Activated CD4-positive, alpha-beta T cell treated with anti-CD3 and anti-CD28 coated beads, Interleukin-2, amount 10 ng/mL, durations not matched to agents 7 days and 5 days (primary cell): Measurements from ENCODE around the gene MRPS7. TPM values are rescaled to one million over a fixed set of nuclear protein-coding genes. Genes with fewer than 3 reads are reported as not detected.
A peak's percentile ranks its signal among the peaks of the same experiment; 100 is the strongest.
"Not testable (repeated sequence)": the region's sequence is repeated elsewhere in the genome, so short reads cannot be mapped to it uniquely, and the experiment has no call there.

Experiments used
- CTCF ChIA-PET: fragments of 350-600 bp; sonication (Branson Sonifier 250); formaldehyde crosslinking; loops from one replicate; lab custom pipeline; 2021; ENCODE audit warnings: antibody characterized with exemption; lab: Charles Lee
- POLR2A ChIA-PET: fragments of 350-600 bp; sonication (Branson Sonifier 250); formaldehyde crosslinking; loops from one replicate; lab custom pipeline; 2021; ENCODE audit warnings: antibody characterized with exemption; lab: Charles Lee
- DNase-seq: peaks from one replicate; pipeline ENCODE4 v3.0.0-alpha.2; 2020
- H3K27ac Mint-ChIP-seq: one replicate; pipeline ENCODE4 v1.8.0; 2021; ENCODE audit warnings: mild to moderate bottlenecking, moderate library complexity, mixed read lengths
- H3K27me3 Mint-ChIP-seq: one replicate; pipeline ENCODE4 v1.8.0; 2021; ENCODE audit warnings: mixed read lengths
- H3K36me3 Mint-ChIP-seq: one replicate; pipeline ENCODE4 v1.8.0; 2021; ENCODE audit warnings: low read depth, mixed read lengths
- H3K4me1 Mint-ChIP-seq: one replicate; pipeline ENCODE4 v1.8.0; 2021; ENCODE audit warnings: mixed read lengths
- H3K4me3 Mint-ChIP-seq: one replicate; pipeline ENCODE4 v1.8.0; 2021; ENCODE audit warnings: mild to moderate bottlenecking, moderate library complexity, mixed read lengths
- H3K9me3 Mint-ChIP-seq: one replicate; pipeline ENCODE4 v1.8.0; 2021; ENCODE audit warnings: mixed read lengths
- total RNA-seq, 2 experiments: library from RNA; stranded (reverse); gene quantifications; one replicate each; pipeline ENCODE4 v1.2.3, GENCODE V29; 2021

The MRPS7 gene
- total RNA-seq, 2 experiments from 2014 or later = 35.4 to 38.2 TPM

DNA sequence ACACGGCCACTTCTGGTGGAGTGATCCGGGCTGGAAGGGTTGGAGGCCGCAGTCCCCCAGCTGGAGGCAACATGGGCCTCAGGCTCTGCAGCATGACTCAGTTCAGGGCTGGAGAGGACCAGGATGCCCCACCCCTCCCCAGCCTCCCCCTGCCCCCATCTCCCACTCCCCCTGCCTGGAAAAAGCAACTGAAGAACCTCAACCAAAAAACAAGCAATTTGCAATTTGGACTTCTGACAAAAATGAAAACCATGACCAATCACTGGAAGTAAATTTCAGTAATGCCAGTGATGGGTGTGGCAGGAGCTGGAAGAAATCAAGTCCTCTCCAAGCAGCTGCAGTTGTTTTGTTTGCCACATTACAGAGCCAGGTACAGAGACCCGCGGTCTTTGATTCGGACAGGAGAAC, 16.0 kb downstream of the MRPS7 start:
- Mint-ChIP-seq H3K4me1 (peaks cover 13% of the 10 kb centered on the region), H3K27ac (no peak overlapping the region), H3K27me3 (no peaks in the 10 kb centered on the region), H3K9me3 (no peaks in the 10 kb centered on the region), H3K36me3 (peaks cover 18% of the 10 kb centered on the region), H3K4me3 (no peak overlapping the region)
- CTCF ChIA-PET = interaction anchor here (1.4 to 2.1 kb wide), 2 partner anchors 11 to 17 kb away, joined by 4 to 14 read pairs; partner anchors contain the start of genes GGA3, MRPS7 and SLC25A19
- DNase-seq = no peak
- POLR2A ChIA-PET = interaction anchor here (0.5 kb wide), 1 partner anchor 86 kb away, joined by 3 read pairs; no protein-coding TSS in a partner anchor

DNA sequence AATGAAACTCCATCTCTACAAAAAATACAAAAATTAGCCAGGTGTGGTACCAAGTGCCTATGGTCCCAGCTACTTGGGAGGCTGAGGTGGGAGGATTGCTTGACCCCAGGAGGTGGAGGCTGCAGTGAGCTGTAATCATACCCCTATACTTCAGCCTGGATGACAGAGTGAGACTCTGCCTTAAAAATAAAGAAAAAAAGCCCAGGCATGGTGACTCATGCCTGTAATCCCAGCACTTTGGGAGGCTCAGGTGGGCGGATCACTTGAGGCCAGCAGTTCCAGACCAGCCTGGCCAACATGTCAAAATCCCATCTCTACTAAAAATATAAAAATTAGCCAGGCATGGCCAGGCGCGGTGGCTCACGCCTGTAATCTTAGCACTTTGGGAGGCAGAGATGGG, 18.5 kb downstream of the MRPS7 start:
- peaks cover 15% of the 10 kb centered on the region for H3K36me3 Mint-ChIP-seq
- CTCF ChIA-PET = interaction anchor here (1.1 to 4.5 kb wide), 2 partner anchors 9 to 18 kb away, joined by 4 to 35 read pairs; partner anchors contain the start of gene MIF4GD
- DNase-seq, H3K4me3 Mint-ChIP-seq, H3K9me3 Mint-ChIP-seq, H3K27me3 Mint-ChIP-seq, H3K4me1 Mint-ChIP-seq, H3K27ac Mint-ChIP-seq, POLR2A ChIA-PET: not testable (repeated sequence)

DNA sequence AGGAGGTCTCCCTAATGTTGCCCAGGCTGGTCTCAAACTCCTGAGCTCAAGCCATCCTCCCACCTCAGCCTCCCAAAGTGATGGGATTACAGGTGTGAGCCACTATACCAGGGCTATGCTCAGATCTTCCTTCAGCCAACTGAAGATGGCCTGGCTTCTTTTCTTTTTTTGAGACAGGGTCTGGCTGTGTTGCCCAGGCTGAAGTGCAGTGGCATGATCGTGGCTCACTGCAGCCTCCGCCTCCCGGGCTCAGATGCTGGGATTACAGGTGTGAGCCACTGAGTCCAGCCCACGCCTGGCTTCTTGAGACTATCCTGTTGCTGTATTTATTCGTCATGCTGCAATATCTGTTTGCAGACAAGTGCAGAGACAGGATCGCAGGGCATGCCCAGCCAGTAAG, 23.4 kb downstream of the MRPS7 start:
- Mint-ChIP-seq H3K27ac (no peak overlapping the region), H3K9me3 (no peaks in the 10 kb centered on the region), H3K4me3 (no peak overlapping the region), H3K27me3 (no peaks in the 10 kb centered on the region), H3K36me3 (peaks cover 17% of the 10 kb centered on the region), H3K4me1 (peaks cover 16% of the 10 kb centered on the region)
- DNase-seq = no peak
- POLR2A ChIA-PET = no interaction called here
- CTCF ChIA-PET = interaction anchor here (0.7 to 3.7 kb wide), 3 partner anchors 14 to 468 kb away, joined by 3 to 27 read pairs (median 3); partner anchors contain the start of gene MIF4GD

DNA sequence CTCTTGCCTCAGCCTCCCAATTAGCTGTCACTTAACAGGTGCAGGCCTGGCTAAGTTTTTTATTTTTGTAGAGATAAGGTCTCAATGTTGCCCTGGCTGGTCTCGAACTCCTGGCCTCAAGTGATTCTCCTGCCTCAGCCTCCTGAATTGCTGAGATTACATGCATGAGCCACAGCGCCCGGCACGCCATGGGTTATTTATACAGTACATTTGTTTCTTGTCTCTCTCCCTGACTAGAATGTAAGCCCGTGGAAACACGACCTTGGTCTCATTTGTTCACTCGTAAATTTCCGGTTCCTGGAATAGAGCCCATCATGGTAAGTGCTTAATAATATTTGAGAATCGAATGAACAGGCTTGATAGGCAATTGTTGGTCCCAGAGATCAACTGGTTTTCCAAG, 25.5 kb downstream of the MRPS7 start:
- Mint-ChIP-seq H3K4me1 (peaks cover 21% of the 10 kb centered on the region), H3K4me3 (peak overlapping the region; percentile 25), H3K27ac (peak overlapping the region; percentile 100), H3K9me3 (no peaks in the 10 kb centered on the region), H3K36me3 (peaks cover 17% of the 10 kb centered on the region), H3K27me3 (no peaks in the 10 kb centered on the region)
- DNase-seq = no peak
- CTCF ChIA-PET = interaction anchor here (1.1 to 3.7 kb wide), 2 partner anchors 16 to 47 kb away, joined by 3 to 27 read pairs; partner anchors contain the start of gene MIF4GD
- POLR2A ChIA-PET = no interaction called here

DNA sequence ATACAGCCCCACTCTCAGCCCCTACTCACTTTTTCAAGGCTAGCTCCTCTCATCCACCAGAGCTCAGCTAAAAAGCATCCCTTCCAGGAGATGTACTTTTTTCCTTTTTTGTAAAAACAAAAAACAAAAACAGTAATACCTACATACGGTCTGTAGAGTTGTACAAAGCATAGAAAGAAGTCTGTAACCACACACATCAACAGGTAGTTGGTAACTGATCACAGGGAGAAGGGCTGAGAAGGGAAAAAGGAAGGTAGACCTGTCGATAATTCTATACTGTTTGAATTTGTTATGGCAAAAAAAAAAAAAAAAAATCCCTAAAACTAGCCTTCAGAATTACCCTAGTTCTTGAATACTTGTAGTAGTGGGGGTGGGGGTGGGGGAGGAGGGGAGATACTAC, 26.7 kb downstream of the MRPS7 start:
- no peaks in the 10 kb centered on the region for H3K9me3 Mint-ChIP-seq
- H3K27ac Mint-ChIP-seq = peak overlapping the region; percentile 100
- DNase-seq = no peak
- CTCF ChIA-PET = interaction anchor here (0.6 to 3.0 kb wide), 9 partner anchors 9 to 235 kb away, joined by 3 to 50 read pairs (median 3); partner anchors contain the start of genes GGA3 and MIF4GD
- H3K4me1 Mint-ChIP-seq = peaks cover 21% of the 10 kb centered on the region
- H3K36me3 Mint-ChIP-seq = peaks cover 15% of the 10 kb centered on the region
- POLR2A ChIA-PET = interaction anchor here (1.8 kb wide), 1 partner anchor 18 kb away, joined by 20 read pairs; the partner anchor contains the start of gene MIF4GD
- no peaks in the 10 kb centered on the region for H3K27me3 Mint-ChIP-seq
- H3K4me3 Mint-ChIP-seq = peak overlapping the region; percentile 98

DNA sequence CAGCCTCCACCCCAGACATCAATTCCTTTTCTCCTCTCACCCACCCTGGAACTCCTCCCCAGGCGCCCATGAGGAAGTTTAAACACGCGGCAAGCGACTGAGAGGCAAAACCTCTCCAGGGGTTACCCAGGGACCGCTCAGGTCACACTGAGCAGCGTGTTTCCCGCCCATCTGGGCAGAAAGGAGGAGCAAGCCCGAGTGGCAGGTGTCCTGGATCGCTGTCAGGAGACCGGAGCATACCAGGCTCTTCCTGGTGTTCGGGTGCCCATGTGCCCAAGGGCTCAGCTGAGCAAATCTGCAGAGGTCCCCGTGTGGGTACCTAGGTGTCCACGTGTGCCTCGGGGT, 27.1 kb downstream of the MRPS7 start:
- Mint-ChIP-seq H3K9me3 (no peaks in the 10 kb centered on the region), H3K36me3 (peaks cover 11% of the 10 kb centered on the region), H3K27me3 (no peaks in the 10 kb centered on the region), H3K27ac (peak overlapping the region; percentile 100), H3K4me1 (peaks cover 21% of the 10 kb centered on the region), H3K4me3 (peak overlapping the region; percentile 98)
- peak; percentile 62 for DNase-seq
- ChIA-PET CTCF (interaction anchor here (0.6 to 3.0 kb wide), 12 partner anchors 9 to 235 kb away, joined by 3 to 50 read pairs (median 4); partner anchors contain the start of genes GGA3 and MIF4GD), POLR2A (interaction anchor here (0.7 to 1.8 kb wide), 5 partner anchors 14 to 124 kb away, joined by 3 to 20 read pairs (median 7); partner anchors contain the start of gene MIF4GD)

DNA sequence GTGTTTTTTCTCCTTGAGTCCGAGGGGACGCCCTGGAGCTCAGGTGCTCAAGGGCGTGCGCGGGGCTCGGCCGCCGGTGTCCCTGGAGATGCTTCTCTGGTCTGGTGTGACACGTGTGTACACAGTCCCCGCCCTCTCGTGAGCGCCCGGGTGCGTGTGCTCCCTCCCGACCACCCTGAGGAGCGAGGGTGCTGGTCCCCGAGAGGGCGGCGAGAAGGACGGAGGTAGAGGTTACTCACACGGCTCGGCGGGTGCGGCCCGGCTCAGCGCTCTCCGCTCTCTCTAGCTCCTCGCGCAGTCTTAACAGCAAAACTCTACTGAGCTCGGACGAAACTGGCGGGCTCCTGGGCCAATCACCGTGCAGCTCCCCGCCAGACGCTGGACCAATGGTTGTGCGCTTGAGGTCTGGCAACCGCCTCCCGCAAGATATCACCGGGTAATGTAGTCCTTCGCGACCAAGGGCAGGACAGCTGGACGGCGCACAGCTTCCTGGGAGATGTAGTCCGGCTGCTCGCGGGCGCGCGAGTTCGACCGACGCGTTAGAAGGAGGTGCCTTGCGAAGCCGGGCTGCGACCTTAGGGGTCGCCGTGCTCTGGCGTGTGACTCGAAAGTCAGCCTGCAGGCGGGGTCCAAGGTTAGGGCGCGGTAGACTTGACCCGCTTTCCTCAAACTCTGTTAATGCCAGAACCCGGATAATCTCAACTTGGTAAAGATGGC, 27.6 kb downstream of the MRPS7 start, which contains the start of gene SLC25A19:
SLC25A19 (minus strand) TSS at position 319 of the 717 bp plus-strand sequence. CDS start 2,669 bp downstream, outside the sequence.
- CTCF ChIA-PET = interaction anchor here (0.6 to 3.0 kb wide), 14 partner anchors 8 to 235 kb away, joined by 3 to 50 read pairs (median 4); partner anchors contain the start of genes GGA3, MIF4GD and MRPS7
- Mint-ChIP-seq H3K4me3 (peak within 1 kb of the TSS; percentile 98), H3K36me3 (peaks cover 10% of the 10 kb centered on the region), H3K27me3 (no peaks in the 10 kb centered on the region), H3K4me1 (peaks cover 22% of the 10 kb centered on the region), H3K9me3 (no peaks in the 10 kb centered on the region), H3K27ac (peak within 1 kb of the TSS; percentile 100)
- DNase-seq = peak; percentile 99
- POLR2A ChIA-PET = interaction anchor here (0.7 to 1.8 kb wide), 5 partner anchors 15 to 123 kb away, joined by 3 to 20 read pairs (median 7); partner anchors contain the start of gene MIF4GD

DNA sequence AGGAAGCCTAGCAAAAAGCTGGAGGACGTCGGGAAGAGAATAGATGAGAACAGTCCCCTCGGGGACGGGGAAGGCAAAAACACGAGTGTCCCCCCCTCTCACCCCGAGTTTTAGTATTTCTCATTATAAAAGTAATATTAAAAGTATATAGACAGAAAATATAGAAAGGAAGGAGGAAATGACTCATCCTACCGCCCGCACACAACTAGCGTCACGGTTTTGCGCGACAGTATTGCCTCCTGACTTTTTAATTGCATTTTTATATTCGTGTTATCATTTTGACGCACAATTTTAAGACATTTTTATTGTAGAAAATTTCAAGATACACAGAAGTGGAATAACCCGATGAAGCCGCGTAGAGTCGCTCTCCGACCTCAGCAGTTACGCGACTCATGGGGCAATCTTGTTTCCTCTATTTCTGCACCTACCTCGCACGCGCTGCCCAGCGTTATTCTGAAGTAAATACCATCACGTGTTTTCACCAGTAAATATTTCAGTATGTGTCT, 28.2 kb downstream of the MRPS7 start:
- ChIA-PET CTCF (interaction anchor here (0.6 to 3.0 kb wide), 14 partner anchors 12 to 1187 kb away, joined by 3 to 50 read pairs (median 4); partner anchors contain the start of genes GGA3, MIF4GD and MRPS7), POLR2A (interaction anchor here (0.7 to 1.8 kb wide), 5 partner anchors 15 to 263 kb away, joined by 3 to 20 read pairs (median 5); partner anchors contain the start of gene MIF4GD)
- peak overlapping the region; percentile 98 for H3K4me3 Mint-ChIP-seq
- H3K4me1 Mint-ChIP-seq = peaks cover 24% of the 10 kb centered on the region
- peak overlapping the region; percentile 100 for H3K27ac Mint-ChIP-seq
- H3K36me3 Mint-ChIP-seq = peaks cover 8% of the 10 kb centered on the region
- H3K9me3 Mint-ChIP-seq = no peaks in the 10 kb centered on the region
- H3K27me3 Mint-ChIP-seq = no peaks in the 10 kb centered on the region
- peak; percentile 73 for DNase-seq

DNA sequence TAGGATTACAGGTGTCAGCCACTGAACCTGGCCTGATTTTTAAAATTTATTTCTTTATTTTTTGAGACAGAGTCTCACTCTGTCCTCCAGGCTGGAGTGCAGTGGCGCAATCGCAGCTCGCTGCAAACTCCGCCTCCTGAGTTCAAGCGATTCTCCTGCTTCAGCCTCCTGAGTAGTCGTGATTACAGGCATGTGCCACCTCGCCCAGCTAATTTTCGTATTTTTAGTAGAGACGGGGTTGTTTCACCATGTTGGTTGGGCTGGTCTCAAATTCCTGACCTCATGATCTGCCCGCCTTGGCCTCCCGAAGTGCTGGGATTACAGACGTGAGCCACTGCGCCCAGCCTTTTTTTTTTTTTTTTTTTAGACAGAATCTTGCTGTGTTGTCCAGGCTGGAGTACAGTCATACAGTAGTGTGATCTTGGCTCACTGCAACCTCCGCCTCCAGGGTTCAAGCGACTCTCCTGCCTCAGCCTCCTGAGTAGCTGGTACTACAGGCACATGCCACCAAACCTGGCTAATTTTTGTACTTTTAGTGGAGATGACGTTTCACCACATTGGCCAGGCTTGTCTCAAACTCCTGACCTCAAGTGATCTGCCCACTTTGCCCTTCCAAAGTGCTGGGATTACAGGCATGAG, 31.2 kb downstream of the MRPS7 start:
- ChIA-PET CTCF (interaction anchor here (0.6 kb wide), 1 partner anchor 107 kb away, joined by 4 read pairs; no protein-coding TSS in a partner anchor), POLR2A (interaction anchor here (0.6 kb wide), 2 partner anchors 57 to 221 kb away, joined by 3 read pairs; no protein-coding TSS in a partner anchor)
- H3K36me3 Mint-ChIP-seq, DNase-seq, H3K4me3 Mint-ChIP-seq, H3K27me3 Mint-ChIP-seq, H3K9me3 Mint-ChIP-seq, H3K27ac Mint-ChIP-seq: not testable (repeated sequence)
- H3K4me1 Mint-ChIP-seq = peaks cover 36% of the 10 kb centered on the region

DNA sequence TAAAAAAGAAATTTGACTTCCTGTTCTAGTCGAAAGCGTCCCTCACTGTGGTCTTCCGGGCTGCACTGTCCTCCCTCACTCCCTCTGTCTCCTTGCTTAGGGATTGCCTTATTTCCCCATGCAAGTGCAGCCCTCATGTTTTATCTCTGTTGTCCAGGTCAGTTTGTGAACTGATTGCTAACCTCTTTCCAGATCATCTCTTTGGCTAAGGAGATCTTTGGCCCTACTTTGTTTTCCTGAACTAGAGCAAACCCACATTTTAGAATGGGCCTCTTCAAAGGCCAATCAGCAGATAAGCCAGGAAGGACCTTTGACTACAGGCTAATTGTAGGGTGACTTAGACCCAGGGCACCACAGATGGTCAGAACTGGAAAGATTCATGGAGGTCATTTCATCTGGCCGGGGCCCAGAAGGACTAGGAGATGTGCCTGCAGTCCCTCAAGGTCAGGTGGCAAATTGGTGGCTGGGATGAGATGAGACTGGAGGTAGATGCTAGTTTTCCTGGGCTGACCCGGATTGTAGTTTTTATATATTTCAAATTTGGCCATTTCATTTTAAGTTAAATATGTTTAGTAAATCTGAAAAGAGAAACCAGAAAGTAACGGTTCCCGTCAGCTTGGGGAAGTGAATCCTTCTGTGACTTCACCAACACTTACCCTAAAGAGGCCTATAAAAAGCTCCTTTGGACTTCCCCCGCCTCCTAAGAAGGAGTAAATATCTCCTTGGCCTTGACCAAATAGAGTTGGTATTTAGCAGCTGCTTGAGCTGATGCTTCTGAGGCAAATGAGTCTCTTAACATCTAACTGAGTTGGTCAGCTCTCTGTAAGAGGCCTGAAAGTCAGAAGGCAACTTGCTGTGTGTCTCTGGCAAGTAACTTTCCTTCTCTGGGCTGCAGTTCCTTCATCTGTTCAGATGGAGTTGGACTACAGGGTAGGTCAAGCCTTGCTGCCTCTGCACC, 33.8 kb downstream of the MRPS7 start:
- Mint-ChIP-seq H3K4me3 (no peak overlapping the region), H3K27me3 (no peaks in the 10 kb centered on the region), H3K9me3 (no peaks in the 10 kb centered on the region), H3K27ac (peak overlapping the region; percentile 80), H3K4me1 (peaks cover 29% of the 10 kb centered on the region), H3K36me3 (peaks cover 1% of the 10 kb centered on the region)
- ChIA-PET POLR2A (interaction anchor here (0.8 kb wide), 1 partner anchor 85 kb away, joined by 4 read pairs; no protein-coding TSS in a partner anchor), CTCF (interaction anchor here (0.6 to 3.3 kb wide), 6 partner anchors 24 to 557 kb away, joined by 3 to 15 read pairs (median 3); partner anchors contain the start of genes JPT1 and MIF4GD)
- DNase-seq = no peak

DNA sequence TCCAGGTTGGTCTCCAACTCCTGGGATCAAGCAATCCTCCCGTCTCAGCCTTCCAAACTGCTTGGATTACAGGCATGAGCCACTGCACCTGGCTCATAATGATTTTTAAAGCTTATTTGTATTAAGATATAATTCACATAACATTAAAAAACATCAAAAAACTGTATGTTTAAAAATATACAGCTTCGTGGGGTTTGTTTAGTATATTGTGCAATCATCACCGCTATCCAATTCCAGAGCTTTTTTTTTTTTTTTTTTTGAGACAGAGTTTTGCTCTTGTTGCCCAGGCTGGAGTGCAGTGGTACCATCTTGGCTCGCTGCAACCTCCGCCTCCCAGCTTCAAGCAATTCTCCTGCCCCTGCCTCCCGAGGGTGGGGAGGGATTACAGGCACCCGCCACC, 38.6 kb downstream of the MRPS7 start:
- Mint-ChIP-seq H3K4me1 (peaks cover 22% of the 10 kb centered on the region), H3K27ac (no peak overlapping the region), H3K9me3 (no peaks in the 10 kb centered on the region), H3K27me3 (no peaks in the 10 kb centered on the region), H3K4me3 (no peak overlapping the region), H3K36me3 (no peaks in the 10 kb centered on the region)
- POLR2A ChIA-PET = no interaction called here
- CTCF ChIA-PET = interaction anchor here (0.7 kb wide), 2 partner anchors 11 to 29 kb away, joined by 3 read pairs; partner anchors contain the start of genes MIF4GD and SLC25A19
- no peak for DNase-seq
